ENCODE measurements around the gene DLGAP1. TPM values are rescaled to one million over a fixed set of nuclear protein-coding genes. Genes with fewer than 3 reads are reported as not detected.

DLGAP1 gene
- total and polyA plus RNA-seq, 2 donors (not counting 1 experiment from before 2014, with no cell fraction given), result 0.07 to 0.61 TPM

DNA sequence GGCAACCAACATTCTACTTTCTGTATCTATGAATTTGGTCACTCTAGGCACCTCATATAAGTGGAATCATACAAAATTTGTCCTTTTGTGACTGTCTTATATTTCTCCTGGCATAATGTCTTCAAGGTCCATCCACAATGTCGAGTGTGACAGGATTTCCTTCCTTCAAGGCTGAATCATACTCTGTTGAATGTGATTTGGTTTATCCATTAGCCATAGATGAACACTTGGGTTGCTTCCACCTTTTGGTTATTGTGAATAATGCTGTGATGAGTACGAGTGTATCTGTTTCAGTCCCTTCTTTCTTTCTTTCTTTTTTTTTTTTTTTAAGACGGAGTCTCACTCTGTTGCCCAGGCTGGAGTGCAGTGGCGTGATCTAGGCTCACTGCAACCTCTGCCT, 693.8 kb downstream of the DLGAP1 start:
- Histone ChIP-seq H2AFZ (ENCODE audit: insufficient read depth, low read depth, low read length, poor library complexity, severe bottlenecking) (no peak overlapping the region), H3K9me3 (ENCODE audit: control extremely low read depth in 1 of 3, control insufficient read depth in 2 of 3, insufficient read depth in 1 of 3, low read length in 2 of 3) (peaks cover 3 to 21% (median 3%) of the 10 kb centered on the region in 3 donors), H3K4me2 (replicated peaks; ENCODE audit: low read depth, low read length, poor library complexity, severe bottlenecking) (no peak overlapping the region), H3K36me3 (replicated peaks in 1 of 2; ENCODE audit: control extremely low read depth in 1 of 2, control insufficient read depth in 1 of 2, extremely low read depth in 1 of 2, insufficient read depth in 2 of 2, low read length in 1 of 2) (no peaks in the 10 kb centered on the region), H3K9ac (ENCODE audit: low read length) (no peak overlapping the region), H3K4me1 (ENCODE audit: control insufficient read depth in 2 of 2, insufficient read depth in 2 of 2, low read length in 2 of 2) (no peaks in the 10 kb centered on the region), H3K79me2 (ENCODE audit: control insufficient read depth, insufficient read depth, low read length) (no peaks in the 10 kb centered on the region), H3K27me3 (replicated peaks in 1 of 4; ENCODE audit: control extremely low read depth in 1 of 4, control insufficient read depth in 3 of 4, insufficient read depth in 4 of 4, low read length in 3 of 4) (peaks cover 0 to 3% (median 1%) of the 10 kb centered on the region in 4 experiments), H3K4me3 (ENCODE audit: control extremely low read depth in 1 of 5, extremely low read depth in 1 of 5, insufficient read depth in 1 of 5, low read depth in 2 of 5, low read length in 4 of 5) (no peak overlapping the region), H4K20me1 (ENCODE audit: control insufficient read depth, insufficient read depth, low read length, poor library complexity, severe bottlenecking) (no peaks in the 10 kb centered on the region), H3K27ac (ENCODE audit: low read length in 2 of 2) (no peak overlapping the region)
- Mint-ChIP-seq H3K4me3 (no peak overlapping the region), H3K27me3 (peaks cover 13% of the 10 kb centered on the region), H3K27ac (no peak overlapping the region), H3K4me1 (no peaks in the 10 kb centered on the region), H3K9me3 (ENCODE audit: insufficient read depth) (peaks cover 10% of the 10 kb centered on the region)
- TF ChIP-seq CTCF (IDR thresholded peaks at IDR 0.05) (no peak), EZH2 (IDR thresholded peaks at IDR 0.05; ENCODE audit: borderline replicate concordance, insufficient read depth, low read depth, low read length, poor library complexity, severe bottlenecking) (no peak)
- ATAC-seq (ENCODE audit: low read depth) (no peak), DNase-seq (no peak)
- intact Hi-C loops (cut with micrococcal nuclease), result no loop called here
- ChIA-PET CTCF (no interaction called here), POLR2A (no interaction called here)
- WGBS (ENCODE audit: insufficient coverage), result 100% methylated on average over 1 of the region's 4 CpGs

GRCh38 chr18:3760741-3761140, 694.4 kb downstream of the DLGAP1 start:
- 48% methylated on average over 3 of the region's 7 CpGs for WGBS (ENCODE audit: insufficient coverage)
- no peaks in the 10 kb centered on the region for H4K20me1 ChIP-seq (ENCODE audit: control insufficient read depth, insufficient read depth, low read length, poor library complexity, severe bottlenecking)
- Mint-ChIP-seq H3K4me3 (no peak overlapping the region), H3K27ac (no peak overlapping the region), H3K4me1 (no peaks in the 10 kb centered on the region), H3K27me3 (peaks cover 8% of the 10 kb centered on the region), H3K9me3 (ENCODE audit: insufficient read depth) (peaks cover 7% of the 10 kb centered on the region)
- H3K4me2 ChIP-seq (replicated peaks; ENCODE audit: low read depth, low read length, poor library complexity, severe bottlenecking), result no peak overlapping the region
- TF ChIP-seq EZH2 (IDR thresholded peaks at IDR 0.05; ENCODE audit: borderline replicate concordance, insufficient read depth, low read depth, low read length, poor library complexity, severe bottlenecking) (no peak), CTCF (IDR thresholded peaks at IDR 0.05) (no peak)
- H3K79me2 ChIP-seq (ENCODE audit: control insufficient read depth, insufficient read depth, low read length), result no peaks in the 10 kb centered on the region
- H3K36me3 ChIP-seq (replicated peaks in 1 of 2; ENCODE audit: control extremely low read depth in 1 of 2, control insufficient read depth in 1 of 2, extremely low read depth in 1 of 2, insufficient read depth in 2 of 2, low read length in 1 of 2), result no peaks in the 10 kb centered on the region
- H3K4me1 ChIP-seq (ENCODE audit: control insufficient read depth in 2 of 2, insufficient read depth in 2 of 2, low read length in 2 of 2), result no peaks in the 10 kb centered on the region
- no peak overlapping the region for H2AFZ ChIP-seq (ENCODE audit: insufficient read depth, low read depth, low read length, poor library complexity, severe bottlenecking)
- ChIA-PET POLR2A (no interaction called here), CTCF (no interaction called here)
- peaks cover 0 to 20% (median 0%) of the 10 kb centered on the region in 3 donors for H3K9me3 ChIP-seq (ENCODE audit: control extremely low read depth in 1 of 3, control insufficient read depth in 2 of 3, insufficient read depth in 1 of 3, low read length in 2 of 3)
- H3K27ac ChIP-seq (ENCODE audit: low read length in 2 of 2), result no peak overlapping the region
- no peak overlapping the region for H3K4me3 ChIP-seq (ENCODE audit: control extremely low read depth in 1 of 5, extremely low read depth in 1 of 5, insufficient read depth in 1 of 5, low read depth in 2 of 5, low read length in 4 of 5)
- H3K9ac ChIP-seq (ENCODE audit: low read length), result no peak overlapping the region
- no peak for ATAC-seq (ENCODE audit: low read depth)
- peaks cover 0 to 3% (median 0%) of the 10 kb centered on the region in 4 experiments for H3K27me3 ChIP-seq (replicated peaks in 1 of 4; ENCODE audit: control extremely low read depth in 1 of 4, control insufficient read depth in 3 of 4, insufficient read depth in 4 of 4, low read length in 3 of 4)
- intact Hi-C loops (cut with micrococcal nuclease), result no loop called here
- no peak for DNase-seq
